ENCODE data around the gene SRSF5.

GRCh38 chr14:69794791-69795190 lies 27.8 kb downstream of the SRSF5 start:
- TF ChIP-seq STAT6 (CRISPR knock-in tag; conservative IDR thresholded peaks at IDR 0.05; ENCODE audit: low read depth) (no peak), TEAD4 (CRISPR knock-in tag; IDR thresholded peaks at IDR 0.05) (no peak), ZNF232 (CRISPR knock-in tag; IDR thresholded peaks at IDR 0.05) (no peak)
